Anterior cingulate cortex (tissue), 58 donors: ENCODE results near the gene TIMP4.
A peak's percentile ranks its signal among the peaks of the same experiment; 100 is the strongest.

ENCODE experiments used
- DNase-seq, 58 donors: peaks; one replicate each; lab custom pipeline; 2025; lab: John Stamatoyannopoulos, UW

Gene TIMP4

DNA sequence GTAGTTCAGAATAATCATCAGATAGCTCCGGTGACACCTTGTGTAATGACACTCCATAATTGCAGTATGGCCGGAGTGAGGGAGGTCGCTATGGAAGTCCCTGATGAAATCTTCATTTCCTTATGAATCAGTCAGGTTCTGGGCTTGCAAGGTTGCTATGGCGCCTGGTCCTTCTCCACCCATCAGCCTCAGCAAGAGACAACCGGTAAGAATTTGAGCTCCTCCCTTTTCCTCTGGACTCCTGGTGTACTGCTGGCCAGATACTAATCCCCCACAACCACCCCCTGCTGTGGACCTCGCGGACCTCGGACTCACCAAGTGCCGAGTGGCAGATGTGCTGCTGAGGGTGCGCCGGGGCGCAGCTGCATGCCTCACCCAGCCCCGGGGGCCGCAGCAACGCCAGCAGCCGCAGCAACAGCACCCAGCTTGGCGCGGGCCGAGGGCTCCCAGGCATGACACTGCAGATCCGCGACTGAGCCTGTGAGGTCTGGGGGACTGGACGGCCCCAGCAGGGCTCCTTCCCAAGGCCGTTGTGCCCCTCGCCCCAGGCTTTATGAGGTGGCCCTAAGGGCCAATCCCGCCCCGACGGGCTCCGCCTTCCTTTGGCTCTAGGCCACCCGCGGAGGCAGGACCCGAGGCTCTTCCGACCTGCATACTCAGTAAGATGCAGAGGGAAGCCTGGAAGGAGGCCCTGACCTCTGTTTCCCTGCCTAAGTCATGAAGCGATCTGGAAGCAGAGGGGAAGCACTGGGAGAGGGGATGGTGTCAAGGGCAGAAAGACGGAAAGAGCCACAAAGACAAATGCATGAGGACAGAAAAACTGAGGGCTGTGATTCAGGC lies at the start of gene TIMP4:
TIMP4 (minus strand) TSS at position 526 of the 840 bp plus-strand sequence; CDS start at position 454, 72 bp downstream.
- no peak for DNase-seq

DNA sequence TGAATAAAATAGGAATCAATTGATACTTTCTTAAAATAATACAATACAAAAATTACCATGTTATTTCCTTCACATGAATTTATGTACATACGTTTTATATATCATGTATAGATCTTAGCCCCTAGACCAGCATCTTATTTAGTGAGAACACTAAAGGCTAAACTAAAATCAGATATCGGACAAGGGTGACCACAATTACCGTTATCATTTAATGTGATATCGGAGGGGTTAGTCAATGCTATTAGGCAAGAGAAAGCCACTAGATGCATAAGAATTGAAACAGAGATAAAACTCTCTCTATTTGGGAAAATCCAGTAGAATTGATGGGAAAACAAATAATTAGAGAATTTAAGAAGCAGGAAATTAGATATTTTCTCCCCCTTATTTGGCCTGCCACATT lies 46.5 kb upstream of the TIMP4 start:
- no peak for DNase-seq

GRCh38 chr3:12201813-12202212 lies 43.1 kb upstream of the TIMP4 start:
- DNase-seq = no peak

DNA sequence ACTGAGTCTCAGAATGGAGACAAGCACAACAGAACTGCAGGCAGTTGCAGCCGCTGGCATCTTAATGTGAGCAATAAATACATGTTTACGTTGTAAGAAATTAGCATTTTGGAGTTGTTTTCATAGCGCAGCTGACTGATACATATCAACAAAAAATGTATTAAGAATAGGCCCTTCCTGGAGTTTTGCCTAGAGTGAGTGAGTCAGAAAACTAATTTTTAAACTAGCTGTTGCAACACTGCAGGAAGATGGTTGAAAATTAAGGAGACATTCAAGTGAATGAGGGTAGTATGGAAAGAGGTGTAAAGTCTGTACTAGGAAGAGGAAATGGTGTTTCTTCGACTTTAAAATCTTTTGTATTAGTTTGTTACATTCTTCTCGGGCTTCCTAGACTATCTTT lies 39.6 kb upstream of the TIMP4 start:
- no peak for DNase-seq

GRCh38 chr3:12197475-12197874 lies 38.8 kb upstream of the TIMP4 start:
- DNase-seq = no peak

DNA sequence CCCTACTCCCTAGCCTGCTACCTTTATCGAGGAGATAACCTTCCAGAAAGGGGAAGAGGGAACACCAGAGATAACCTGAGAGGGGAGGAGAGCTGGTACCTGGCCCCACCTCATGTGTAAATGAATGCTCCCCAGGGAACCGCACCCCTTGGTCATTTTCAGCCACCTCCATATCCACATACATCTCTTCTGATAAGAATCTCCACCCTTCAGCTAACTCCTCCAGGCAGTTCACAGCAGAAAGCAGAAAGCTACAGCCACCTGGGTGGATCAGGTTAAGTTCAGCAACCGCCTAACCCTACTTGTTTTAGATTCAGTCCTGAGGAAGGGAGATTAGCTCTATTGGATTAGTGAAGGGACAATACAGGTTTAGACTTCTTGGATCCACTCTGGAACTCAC lies 38.0 kb upstream of the TIMP4 start:
- DNase-seq = no peak

DNA sequence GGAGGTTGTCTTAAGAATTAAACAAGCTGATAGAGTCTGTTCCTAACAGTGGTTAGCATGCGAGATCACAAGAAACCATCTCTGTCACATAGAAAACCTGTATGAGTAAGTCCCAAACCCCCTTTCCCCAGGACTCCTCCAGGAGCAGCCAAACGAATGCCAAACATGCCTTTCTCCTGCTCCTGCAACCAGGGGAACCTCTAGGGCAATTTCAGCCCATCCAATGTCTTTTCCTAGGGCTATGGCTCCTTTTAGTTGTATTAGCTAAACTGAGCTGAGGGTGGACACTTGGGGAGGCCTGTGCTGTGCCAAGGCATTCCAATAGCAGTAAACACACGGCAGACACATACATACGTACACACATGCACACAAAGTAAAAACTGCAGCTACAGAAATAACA lies 36.5 kb upstream of the TIMP4 start:
- no peak for DNase-seq

- no peak for DNase-seq
Measured at GRCh38 chr3:12194669-12195161, 36.0 kb upstream of the TIMP4 start.

DNA sequence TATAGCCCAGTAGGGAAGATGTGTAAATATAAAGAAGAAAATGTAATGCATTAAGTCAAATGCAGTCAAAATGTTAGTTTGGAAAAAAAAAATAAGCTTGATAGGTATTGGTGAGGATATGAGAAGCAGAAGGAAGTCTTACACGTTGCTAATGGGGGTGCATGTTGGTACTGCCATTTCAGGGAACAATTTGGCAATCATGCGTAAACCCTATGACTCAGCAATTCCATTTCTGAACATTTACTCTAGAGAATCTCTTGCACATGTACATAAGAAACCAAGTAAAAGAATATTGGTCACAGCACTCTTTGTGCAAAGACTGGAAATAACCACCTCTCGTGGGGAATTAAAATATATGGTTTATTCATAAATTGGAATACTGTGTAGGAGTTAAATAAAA lies 35.5 kb upstream of the TIMP4 start:
- DNase-seq = peak in 2 of 58 donors; percentile 38 to 50

- DNase-seq = no peak
Measured at GRCh38 chr3:12193485-12194165, 34.9 kb upstream of the TIMP4 start.

DNA sequence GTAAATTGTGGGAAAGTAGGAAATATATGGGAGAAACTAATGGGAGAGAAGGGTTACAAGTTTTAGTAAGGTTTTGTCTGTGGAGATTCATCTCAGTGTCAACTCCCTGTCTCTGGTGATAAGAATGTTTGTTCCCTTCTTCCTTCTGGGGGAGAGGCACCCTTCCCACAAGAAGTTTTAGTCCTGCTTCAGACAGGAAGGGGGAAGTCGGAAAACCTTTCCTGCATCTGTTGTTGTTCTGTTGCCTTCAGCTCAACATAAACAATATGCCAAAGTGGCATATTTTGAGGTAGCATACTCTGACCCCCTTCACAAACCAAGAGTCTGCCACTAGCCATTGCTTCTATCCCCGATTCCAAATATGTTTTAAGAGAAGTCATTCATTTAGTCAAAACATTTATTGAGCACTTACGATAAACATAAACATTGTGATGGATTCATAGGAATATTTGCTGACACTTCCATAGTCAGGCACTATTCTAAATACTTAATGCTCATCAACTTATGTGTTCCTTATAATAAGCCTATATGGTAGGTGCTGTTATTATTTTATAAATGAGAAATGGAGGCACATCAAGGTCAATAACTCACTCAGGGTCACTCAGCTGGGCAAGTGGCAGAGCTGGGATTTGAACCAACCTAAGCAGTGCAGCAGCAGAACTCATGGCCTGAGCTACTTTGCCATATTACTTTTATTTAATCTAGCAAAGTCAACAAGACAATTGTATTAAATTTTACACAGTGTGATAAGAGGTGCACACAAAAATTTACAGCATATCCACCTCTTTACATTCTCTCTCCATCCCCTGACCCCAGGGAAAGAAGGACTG lies 34.2 kb upstream of the TIMP4 start:
- DNase-seq = no peak

GRCh38 chr3:12192173-12192572 lies 33.5 kb upstream of the TIMP4 start:
- DNase-seq = no peak

GRCh38 chr3:12191559-12191958 lies 32.8 kb upstream of the TIMP4 start:
- DNase-seq = no peak

GRCh38 chr3:12190832-12191231 lies 32.1 kb upstream of the TIMP4 start:
- DNase-seq = no peak

GRCh38 chr3:12190221-12190807 lies 31.6 kb upstream of the TIMP4 start:
- DNase-seq = no peak

DNA sequence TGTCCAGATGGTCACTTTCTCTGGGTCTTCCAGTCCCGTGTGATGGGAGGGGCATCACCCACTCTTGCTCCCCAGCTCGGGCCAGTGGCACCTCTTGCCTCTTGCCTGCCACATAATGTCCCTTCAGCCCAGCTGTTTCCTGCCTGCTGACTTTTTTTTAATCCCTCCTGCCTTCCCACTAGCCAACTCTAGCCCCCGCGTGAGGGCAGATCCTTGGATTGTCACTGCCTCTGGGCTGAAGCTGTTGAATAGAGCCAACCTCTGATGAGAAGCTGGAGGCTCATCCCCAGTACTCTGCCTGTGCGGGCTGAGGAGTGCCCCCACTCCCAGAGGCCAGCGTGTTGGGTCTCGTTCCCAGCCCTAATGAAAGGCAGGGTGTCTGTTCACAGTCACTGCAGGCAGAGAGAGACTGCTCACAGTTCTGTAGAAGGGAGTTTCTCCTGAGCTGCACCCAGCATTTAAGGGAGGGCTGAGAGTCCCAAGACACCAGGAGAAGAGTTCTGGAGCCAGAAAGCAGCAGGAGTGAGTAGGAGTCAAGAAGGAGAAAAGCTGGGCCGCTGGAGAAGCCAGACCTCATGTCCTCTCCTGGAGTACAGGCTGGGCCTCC lies 30.1 kb upstream of the TIMP4 start:
- no peak for DNase-seq

DNA sequence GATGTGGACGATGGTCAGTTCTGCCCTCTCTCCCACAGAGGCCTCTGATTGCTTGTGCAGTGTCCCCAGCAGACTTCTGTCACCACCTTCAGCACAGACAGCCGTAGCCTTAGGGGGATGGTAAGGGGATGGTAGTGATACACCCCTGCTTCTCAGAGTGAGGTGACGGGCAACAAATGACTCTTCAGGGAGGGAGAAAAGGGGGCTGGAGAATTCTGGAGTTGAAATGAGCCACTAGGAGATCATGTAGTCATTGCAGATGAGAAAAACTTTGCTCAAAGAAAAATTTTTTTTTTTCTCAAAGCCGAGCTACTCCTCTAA lies 29.6 kb upstream of the TIMP4 start:
- DNase-seq = no peak

DNA sequence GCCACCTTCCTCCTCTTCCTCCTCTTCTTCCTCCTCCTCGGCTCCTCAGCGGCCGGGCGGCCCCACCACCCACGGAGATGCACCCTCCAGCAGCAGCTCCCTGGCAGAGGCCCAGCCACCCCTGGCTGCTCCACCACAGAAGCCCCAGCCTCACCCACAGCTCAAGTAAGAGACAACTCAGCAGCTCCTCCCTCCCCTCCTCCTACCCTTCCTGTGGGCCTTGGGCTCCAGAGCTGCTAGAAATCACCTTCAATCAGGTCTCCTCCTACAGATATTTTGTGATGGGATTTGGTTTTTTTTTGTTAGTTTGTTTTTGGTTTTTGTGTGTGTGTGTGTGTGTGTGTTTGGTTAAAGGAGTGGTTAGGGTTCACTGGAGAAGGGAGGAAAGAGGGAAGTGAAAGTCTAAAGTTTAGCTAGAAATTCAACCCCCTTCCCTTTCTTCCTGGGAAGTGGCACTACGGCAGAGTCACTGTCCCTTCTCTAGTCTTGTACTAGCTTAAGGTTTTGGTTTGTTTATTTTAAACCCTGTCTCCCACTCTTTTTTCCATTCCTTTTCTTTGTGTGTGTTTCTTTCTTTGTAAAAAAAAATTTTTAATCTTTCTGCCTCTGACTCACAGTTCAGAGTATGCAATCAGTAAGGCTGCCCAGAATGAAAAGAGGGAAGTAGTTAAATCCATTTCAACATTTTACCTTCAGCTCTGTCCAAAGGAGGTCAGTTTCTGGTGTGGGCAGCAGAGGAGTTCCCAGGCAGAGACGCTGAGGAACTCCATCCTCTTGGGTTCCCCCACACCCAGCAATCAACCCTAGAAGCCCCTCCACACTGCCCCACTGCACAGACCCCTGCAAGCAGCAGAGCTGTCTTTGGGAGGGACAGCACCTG lies 29.0 kb upstream of the TIMP4 start:
- peak in 10 of 58 donors; percentile 7 to 29 (median 14) for DNase-seq
